Natural killer cell (primary cell): ENCODE data around the gene TRAF3. TPM values are rescaled to one million over a fixed set of nuclear protein-coding genes. Genes with fewer than 3 reads are reported as not detected.

Source experiments
- ATAC-seq, 3 donors: fragments of 150-1000 bp in 2 of 3; fragments of 200-7000 bp in 1 of 3; cut with Tn5 transposase; 1 replicate in 1 of 3; 2 replicates in 2 of 3; pipeline ENCODE4 v1.10.0; 2021; ENCODE audit warnings: mild to moderate bottlenecking in 2 of 3, moderate library complexity in 2 of 3
- DNase-seq, 2 donors: peaks; one replicate each; pipeline versions ENCODE4 v3.0.0 to v3.0.0-alpha.2; 2013 to 2021; ENCODE audit warnings: mixed read lengths in 1 of 2
- H3K27ac ChIP-seq: one replicate; pipeline ENCODE4 v1.5.1; 2013; ENCODE audit warnings: mild to moderate bottlenecking, low read length
- H3K27me3 ChIP-seq: one replicate; pipeline ENCODE4 v1.6.1; 2013; ENCODE audit warnings: low read length; ENCODE audit not compliant: control insufficient read depth, insufficient read depth
- H3K36me3 ChIP-seq: one replicate; pipeline ENCODE4 v1.6.1; 2013; ENCODE audit warnings: low read length; ENCODE audit not compliant: control insufficient read depth, insufficient read depth
- H3K4me1 ChIP-seq: one replicate; pipeline ENCODE4 v1.6.1; 2013; ENCODE audit warnings: low read length; ENCODE audit not compliant: control insufficient read depth, insufficient read depth
- H3K4me3 ChIP-seq: one replicate; pipeline ENCODE4 v1.5.1; 2013; ENCODE audit warnings: low read length
- H3K9me3 ChIP-seq: one replicate; pipeline ENCODE4 v1.6.1; 2013; ENCODE audit warnings: low read length; ENCODE audit not compliant: control insufficient read depth, insufficient read depth
- H3K27ac Mint-ChIP-seq, 2 donors: one replicate each; pipeline ENCODE4 v1.8.0; 2022; ENCODE audit warnings: mild to moderate bottlenecking in 2 of 2, mixed read lengths in 2 of 2, moderate library complexity in 1 of 2
- H3K27me3 Mint-ChIP-seq, 2 donors: one replicate each; pipeline ENCODE4 v1.8.0; 2022; ENCODE audit warnings: low read depth in 2 of 2, mixed read lengths in 2 of 2
- H3K36me3 Mint-ChIP-seq: one replicate; pipeline ENCODE4 v1.8.0; 2022; ENCODE audit warnings: mixed read lengths
- H3K4me1 Mint-ChIP-seq, 2 donors: one replicate each; pipeline ENCODE4 v1.8.0; 2022; ENCODE audit warnings: mixed read lengths in 2 of 2
- H3K4me3 Mint-ChIP-seq: one replicate; pipeline ENCODE4 v1.8.0; 2022; ENCODE audit warnings: mild to moderate bottlenecking, moderate library complexity, mixed read lengths
- H3K9me3 Mint-ChIP-seq, 2 donors: one replicate each; pipeline ENCODE4 v1.8.0; 2022; ENCODE audit warnings: mixed read lengths in 2 of 2
- WGBS: methylation state at CpG from one replicate; pipeline ENCODE4 v1.1.7; 2013; ENCODE audit warnings: missing lambda C conversion rate; ENCODE audit not compliant: insufficient coverage; 5-methylcytosine and 5-hydroxymethylcytosine counted together
- intact Hi-C: fragments of 100-400 bp; cut with micrococcal nuclease; formaldehyde crosslinking; loops from one replicate; pipeline ENCODE4 v1.14.2; 2022
- total RNA-seq, 4 donors: library from RNA; stranded (reverse); fragments of 120-200 nt in 1 of 4; gene quantifications; one replicate each; pipeline versions ENCODE4 v1.2.3 to v1.2.4, GENCODE V29; 2013 to 2022
- TF ChIP-seq, protein P1 (sequence below): fragments of 200-600 bp; IDR thresholded peaks from one replicate; pipeline ENCODE4 v1.8.0; 2022; ENCODE audit warnings: antibody characterized with exemption

TRAF3 gene
- total RNA-seq, 3 donors from 2014 or later (not counting 1 experiment from before 2014, with no cell fraction given): 21.0 to 31.6 (median 23.5) TPM

DNA sequence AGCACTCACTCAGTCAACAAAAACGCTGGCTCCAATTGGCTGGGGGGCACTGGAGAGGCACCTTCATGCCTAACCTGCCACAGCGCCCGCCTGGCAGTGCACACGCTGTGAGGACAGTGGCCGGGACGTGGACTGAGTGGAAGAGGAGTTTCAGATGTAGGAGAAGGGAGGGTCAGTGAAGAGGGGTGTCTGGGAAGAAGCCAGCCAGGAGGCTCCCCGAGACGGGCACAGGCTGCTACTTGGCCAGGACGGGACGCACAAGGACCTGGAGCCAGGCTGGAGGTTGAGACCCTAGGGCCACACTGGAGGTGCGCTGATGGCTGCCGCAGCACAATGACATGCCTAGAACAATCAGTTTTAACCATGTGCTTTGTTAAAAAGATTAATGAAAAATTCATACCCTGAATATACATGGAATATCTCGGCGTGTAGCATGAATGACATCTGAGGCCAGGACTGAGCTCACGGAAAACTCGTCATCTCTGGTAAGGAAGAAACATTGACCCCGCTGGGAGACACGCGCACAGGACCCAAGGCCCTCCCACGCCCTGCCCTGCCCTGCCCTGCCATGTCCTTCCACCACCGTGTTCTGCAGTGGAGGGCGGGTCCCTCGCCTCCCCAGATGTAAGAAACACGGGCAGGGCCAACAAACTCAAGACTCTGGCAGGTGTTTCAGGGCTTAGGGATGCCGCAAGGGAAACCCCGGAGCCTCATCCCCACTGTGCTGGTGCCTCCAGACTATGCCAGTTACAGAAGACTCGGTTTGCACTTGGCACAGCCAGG lies 170.3 kb downstream of the TRAF3 start:
- Histone ChIP-seq H3K9me3 (no peaks in the 10 kb centered on the region), H3K4me3 (no peak overlapping the region), H3K27ac (no peak overlapping the region), H3K27me3 (no peaks in the 10 kb centered on the region), H3K36me3 (no peaks in the 10 kb centered on the region), H3K4me1 (peaks cover 15% of the 10 kb centered on the region)
- intact Hi-C loops: no loop called here
- DNase-seq (no peak), ATAC-seq (no peak)
- no peaks in the 10 kb centered on the region for H3K36me3 Mint-ChIP-seq
- H3K27ac Mint-ChIP-seq: no peak overlapping the region
- TF ChIP-seq, protein P1, sequence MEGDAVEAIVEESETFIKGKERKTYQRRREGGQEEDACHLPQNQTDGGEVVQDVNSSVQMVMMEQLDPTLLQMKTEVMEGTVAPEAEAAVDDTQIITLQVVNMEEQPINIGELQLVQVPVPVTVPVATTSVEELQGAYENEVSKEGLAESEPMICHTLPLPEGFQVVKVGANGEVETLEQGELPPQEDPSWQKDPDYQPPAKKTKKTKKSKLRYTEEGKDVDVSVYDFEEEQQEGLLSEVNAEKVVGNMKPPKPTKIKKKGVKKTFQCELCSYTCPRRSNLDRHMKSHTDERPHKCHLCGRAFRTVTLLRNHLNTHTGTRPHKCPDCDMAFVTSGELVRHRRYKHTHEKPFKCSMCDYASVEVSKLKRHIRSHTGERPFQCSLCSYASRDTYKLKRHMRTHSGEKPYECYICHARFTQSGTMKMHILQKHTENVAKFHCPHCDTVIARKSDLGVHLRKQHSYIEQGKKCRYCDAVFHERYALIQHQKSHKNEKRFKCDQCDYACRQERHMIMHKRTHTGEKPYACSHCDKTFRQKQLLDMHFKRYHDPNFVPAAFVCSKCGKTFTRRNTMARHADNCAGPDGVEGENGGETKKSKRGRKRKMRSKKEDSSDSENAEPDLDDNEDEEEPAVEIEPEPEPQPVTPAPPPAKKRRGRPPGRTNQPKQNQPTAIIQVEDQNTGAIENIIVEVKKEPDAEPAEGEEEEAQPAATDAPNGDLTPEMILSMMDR: no peak
- no peaks in the 10 kb centered on the region for H3K9me3 Mint-ChIP-seq
- WGBS: 94% methylated on average over 27 of the region's 27 CpGs
- no peak overlapping the region for H3K4me3 Mint-ChIP-seq
- no peaks in the 10 kb centered on the region for H3K27me3 Mint-ChIP-seq
- peaks cover 10 to 11% of the 10 kb centered on the region in 2 donors for H3K4me1 Mint-ChIP-seq

DNA sequence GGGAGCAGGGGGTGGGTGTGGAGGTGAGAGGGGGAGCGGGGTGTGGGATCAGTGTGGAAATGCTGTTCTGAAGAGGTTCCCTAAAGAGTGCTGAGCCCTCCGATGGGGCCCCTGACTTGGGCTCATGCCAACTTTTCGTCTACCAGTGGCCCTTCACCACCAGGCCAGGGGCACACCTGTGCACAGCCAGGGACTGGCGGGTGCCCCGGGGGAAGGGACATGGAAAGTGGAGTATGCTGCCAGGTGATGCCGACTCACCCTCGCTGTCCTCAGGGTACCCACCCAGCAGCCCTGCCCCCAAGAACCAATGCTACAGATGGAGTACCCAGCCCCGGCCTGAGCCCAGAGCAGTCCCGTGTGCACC lies 171.4 kb downstream of the TRAF3 start:
- peak overlapping the region; percentile 45 for H3K27ac ChIP-seq
- Mint-ChIP-seq H3K4me1 (peaks cover 10 to 11% of the 10 kb centered on the region in 2 donors), H3K36me3 (no peaks in the 10 kb centered on the region), H3K9me3 (no peaks in the 10 kb centered on the region), H3K27ac (peak overlapping the region; percentile 14 to 37), H3K27me3 (no peaks in the 10 kb centered on the region), H3K4me3 (peak overlapping the region; percentile 42)
- 56% methylated on average over 9 of the region's 9 CpGs for WGBS
- no peaks in the 10 kb centered on the region for H3K9me3 ChIP-seq
- no peaks in the 10 kb centered on the region for H3K36me3 ChIP-seq
- DNase-seq: no peak
- intact Hi-C loops: no loop called here
- TF ChIP-seq, protein P1: no peak
- ATAC-seq: peak in 1 of 3 donors; percentile 6
- no peaks in the 10 kb centered on the region for H3K27me3 ChIP-seq
- peaks cover 15% of the 10 kb centered on the region for H3K4me1 ChIP-seq
- no peak overlapping the region for H3K4me3 ChIP-seq

DNA sequence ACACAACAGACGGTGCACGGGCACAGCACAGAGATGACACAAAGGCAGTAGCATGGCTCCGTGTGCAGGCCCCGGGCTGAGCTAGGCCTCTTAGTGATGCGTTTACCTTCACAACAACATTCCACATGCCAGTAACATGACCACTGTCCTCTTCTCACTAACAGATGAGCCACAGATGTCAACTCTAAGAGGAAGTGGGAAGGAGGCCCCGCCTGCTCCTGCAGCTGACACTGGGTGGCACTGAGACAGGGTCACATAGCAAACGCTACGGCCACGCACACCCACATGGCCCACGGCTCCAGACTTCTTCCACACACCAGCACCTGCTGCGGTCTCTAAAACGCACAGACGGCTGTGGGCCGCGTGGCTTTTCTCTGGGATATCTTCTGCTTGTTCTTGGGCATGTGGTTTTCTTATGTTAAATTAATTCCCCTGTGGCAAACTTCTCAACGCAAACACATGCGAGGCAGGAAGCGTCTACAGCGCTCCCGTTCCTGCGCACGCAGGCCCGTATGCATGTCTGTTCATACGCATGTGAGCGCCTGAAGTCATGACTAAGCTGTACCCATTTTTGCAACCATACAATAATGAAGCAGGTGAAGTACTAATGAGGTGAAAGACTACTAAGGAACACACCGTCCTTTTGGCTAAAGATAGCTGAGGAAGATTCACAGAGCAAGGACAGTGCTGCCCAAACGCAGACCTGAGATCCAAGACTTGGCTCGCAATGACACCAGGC lies 172.0 kb downstream of the TRAF3 start:
- Mint-ChIP-seq H3K4me3 (peak overlapping the region; percentile 61), H3K27me3 (no peaks in the 10 kb centered on the region), H3K4me1 (peaks cover 10 to 11% of the 10 kb centered on the region in 2 donors), H3K27ac (peak overlapping the region; percentile 14 to 37), H3K9me3 (no peaks in the 10 kb centered on the region), H3K36me3 (no peaks in the 10 kb centered on the region)
- Histone ChIP-seq H3K36me3 (no peaks in the 10 kb centered on the region), H3K27ac (peak overlapping the region; percentile 45), H3K4me1 (peaks cover 15% of the 10 kb centered on the region), H3K9me3 (no peaks in the 10 kb centered on the region), H3K4me3 (no peak overlapping the region), H3K27me3 (no peaks in the 10 kb centered on the region)
- intact Hi-C loops: no loop called here
- TF ChIP-seq, protein P1: no peak
- DNase-seq: peak in 1 of 2 donors; percentile 68
- WGBS: 21% methylated on average over 28 of the region's 28 CpGs
- peak; percentile 60 to 80 (median 71) for ATAC-seq
